GM08714 (cell line): Measurements from ENCODE around the gene HCRT.
A peak's percentile ranks its signal among the peaks of the same experiment; 100 is the strongest.

Source experiments
- H3K4me3 ChIP-seq: fragments of 200-500 bp; sonication (Bioruptor generic); 2 replicates; pipeline ENCODE4 v1.5.1; 2014; ENCODE audit warnings: mild to moderate bottlenecking, low read length, inconsistent platforms
- ZNF274 ChIP-seq: IDR thresholded peaks from 2 replicates; pipeline ENCODE4 v1.6.1; 2012; ENCODE audit warnings: mild to moderate bottlenecking, low read depth, low read length

Gene HCRT

GRCh38 chr17:42203354-42203753, 18.1 kb upstream of the HCRT start:
- no peak for TF ChIP-seq ZNF274
- no peak overlapping the region for H3K4me3 ChIP-seq

DNA sequence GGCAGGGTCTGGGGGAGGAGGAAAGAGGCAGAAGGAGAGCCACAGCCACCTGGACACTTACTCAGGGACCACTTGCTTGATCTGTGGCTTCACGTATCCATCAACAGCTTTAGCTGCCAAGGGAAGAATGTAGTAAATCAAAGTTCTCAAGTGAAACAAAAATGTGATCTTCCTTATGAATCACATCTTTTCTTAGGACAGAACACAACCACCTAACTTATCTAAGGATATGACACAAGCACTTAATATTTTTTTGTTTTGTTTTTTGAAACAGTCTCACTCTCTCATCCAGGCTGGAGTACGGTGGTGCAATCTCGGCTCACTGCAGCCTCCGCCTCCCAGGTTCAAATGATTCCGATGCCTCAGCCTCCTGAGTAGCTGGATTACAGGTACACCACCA, 17.4 kb upstream of the HCRT start:
- H3K4me3 ChIP-seq = no peak overlapping the region
- no peak for TF ChIP-seq ZNF274

DNA sequence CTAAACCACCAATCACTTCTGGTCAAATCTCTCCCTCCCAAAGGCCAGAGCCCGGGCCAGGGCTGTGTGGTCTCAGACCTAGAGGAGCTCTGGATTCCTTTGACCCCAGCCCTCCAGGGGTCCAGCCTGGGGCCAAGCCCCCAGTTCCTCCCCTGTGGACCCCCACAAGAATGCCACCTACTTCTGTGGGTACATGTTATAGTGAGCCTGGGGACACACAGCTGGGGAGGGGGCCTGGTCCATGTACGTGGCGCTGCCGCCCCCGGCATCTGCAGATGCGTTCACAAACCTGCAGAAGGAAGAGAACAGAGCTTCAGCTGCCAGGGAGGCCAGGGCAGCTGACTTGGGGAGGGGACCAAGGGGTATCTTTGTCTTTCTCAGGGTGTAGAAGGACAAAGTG, 16.9 kb upstream of the HCRT start:
- H3K4me3 ChIP-seq = no peak overlapping the region
- TF ChIP-seq ZNF274 = no peak

DNA sequence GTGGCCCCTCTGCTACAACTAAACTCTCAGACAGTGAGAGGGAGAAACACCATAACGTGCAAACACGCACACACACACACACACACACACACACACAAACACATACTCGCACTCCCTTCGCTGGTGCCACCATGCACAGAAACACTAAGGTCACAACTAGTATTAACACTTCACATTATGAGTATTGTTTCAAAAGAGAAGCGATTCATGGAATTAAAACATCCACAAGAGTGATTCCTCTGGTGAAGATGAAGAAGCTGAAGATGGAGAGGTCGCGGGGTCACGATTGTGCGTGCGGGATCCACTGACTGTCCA, 16.2 kb upstream of the HCRT start:
- H3K4me3 ChIP-seq = no peak overlapping the region
- TF ChIP-seq ZNF274 = no peak

- TF ChIP-seq ZNF274 = no peak
- no peak overlapping the region for H3K4me3 ChIP-seq
Measured at GRCh38 chr17:42200706-42201457, 15.6 kb upstream of the HCRT start.

DNA sequence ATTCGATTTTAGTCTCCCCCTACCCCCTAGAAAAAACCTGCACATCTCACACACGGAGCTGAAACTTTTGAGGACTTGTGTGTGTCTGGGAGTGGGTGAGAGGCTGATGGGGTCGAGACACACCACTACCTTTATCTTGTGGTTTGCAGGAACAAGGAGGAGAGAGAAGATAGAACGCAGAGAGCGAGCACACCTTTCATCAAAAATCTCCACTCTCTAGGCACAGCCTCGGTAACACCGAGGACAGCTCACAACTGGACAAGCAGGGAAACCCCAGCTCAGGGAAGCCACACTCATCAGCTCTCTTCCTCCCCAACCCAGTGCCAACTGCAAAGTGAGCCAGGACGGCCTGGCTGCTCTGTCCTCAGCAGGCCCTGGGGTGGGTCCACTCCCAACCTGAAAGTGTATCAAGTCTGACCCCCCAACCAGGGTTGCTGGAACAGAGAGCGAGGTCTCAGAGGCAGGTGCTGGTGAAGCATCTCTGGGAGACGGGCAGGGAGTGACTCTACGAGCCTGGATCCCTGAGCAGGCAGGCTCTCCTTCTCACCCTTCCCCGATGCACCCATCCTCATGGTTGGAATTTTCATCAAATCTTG, 14.3 kb upstream of the HCRT start:
- no peak for TF ChIP-seq ZNF274
- no peak overlapping the region for H3K4me3 ChIP-seq

- TF ChIP-seq ZNF274 = no peak
- no peak overlapping the region for H3K4me3 ChIP-seq
Measured at GRCh38 chr17:42198897-42199296, 13.6 kb upstream of the HCRT start.

DNA sequence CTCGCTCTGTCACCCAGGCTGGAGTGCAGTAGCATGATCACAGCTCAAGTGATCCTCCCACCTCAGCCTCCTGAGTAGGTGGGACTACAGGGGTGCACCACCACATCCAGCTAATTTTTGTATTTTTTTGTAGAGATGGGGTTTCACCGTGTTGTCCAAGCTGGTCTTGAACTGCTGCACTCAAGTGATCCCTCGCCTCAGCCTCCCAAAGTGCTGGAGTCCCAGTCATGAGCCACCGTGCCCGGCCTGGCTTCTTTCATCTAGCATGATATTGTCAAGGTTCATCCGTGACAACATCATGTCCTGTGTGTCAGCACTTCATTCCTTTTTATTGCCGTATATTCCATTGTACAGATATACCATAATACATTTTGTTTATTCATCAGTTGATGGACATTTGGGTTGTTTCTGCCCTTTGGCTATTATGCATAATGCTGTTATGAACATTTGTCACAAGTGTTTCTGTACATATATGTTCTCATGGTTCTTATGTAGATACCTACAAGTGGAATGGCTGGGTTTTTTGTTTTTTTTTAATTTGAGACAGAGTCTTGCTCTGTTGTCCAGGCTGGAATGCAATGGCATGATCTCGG, 12.4 kb upstream of the HCRT start:
- TF ChIP-seq ZNF274 = no peak
- H3K4me3 ChIP-seq = no peak overlapping the region

DNA sequence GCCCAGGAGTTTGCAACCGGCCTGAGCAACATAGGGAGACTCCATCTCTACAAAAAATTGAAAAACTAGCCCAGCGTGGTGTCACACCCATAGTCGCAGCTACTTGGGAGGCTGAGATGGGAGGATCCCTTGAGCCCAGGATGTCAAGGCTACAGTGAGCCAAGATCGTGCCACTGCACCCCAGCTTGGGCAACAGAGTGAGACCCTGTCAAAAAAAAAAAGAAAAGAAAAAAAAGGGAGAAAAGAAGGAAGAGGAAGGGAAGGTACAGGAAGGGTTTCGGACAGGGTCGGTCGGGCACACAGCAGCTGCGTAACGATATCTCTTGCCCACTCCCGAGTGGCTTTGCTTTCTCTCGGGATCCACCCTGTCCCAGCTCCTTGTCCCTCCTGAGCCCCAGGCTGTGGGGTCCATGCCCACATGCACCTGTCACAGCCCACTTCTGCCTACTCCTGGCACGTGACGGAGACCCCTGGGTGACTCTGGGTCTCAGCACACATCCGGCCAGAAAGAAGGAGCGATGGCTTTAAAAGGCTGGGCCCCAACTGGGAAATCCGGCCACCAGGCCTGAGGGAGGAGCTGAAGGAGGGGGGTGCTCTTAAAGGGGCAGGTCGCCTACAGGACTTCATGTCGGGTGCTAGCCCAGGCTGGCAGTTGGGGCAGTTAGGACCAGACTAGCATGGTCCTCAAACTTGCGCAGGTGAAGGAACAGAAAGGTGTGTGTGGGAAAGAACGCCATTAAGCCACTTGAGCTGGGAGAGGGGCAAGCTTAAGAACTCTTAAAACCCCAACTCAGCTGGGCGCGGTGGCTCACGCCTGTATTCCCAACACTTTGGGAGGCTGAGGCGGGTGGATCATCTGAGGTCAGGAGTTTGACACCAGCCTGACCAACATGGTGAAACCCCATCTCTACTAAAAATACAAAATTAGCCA, 9.0 kb upstream of the HCRT start, which contains the start of gene GHDC:
Gene GHDC (minus strand): TSS at position 526 of the 931 bp plus-strand sequence. CDS start 913 bp downstream, outside the sequence.
- peak within 1 kb of the TSS; percentile 60 for H3K4me3 ChIP-seq
- no peak for TF ChIP-seq ZNF274

- peak overlapping the region; percentile 60; the same call in 1 of the 2 replicates for H3K4me3 ChIP-seq
- no peak for TF ChIP-seq ZNF274
Measured at GRCh38 chr17:42193216-42193968, 8.1 kb upstream of the HCRT start.

DNA sequence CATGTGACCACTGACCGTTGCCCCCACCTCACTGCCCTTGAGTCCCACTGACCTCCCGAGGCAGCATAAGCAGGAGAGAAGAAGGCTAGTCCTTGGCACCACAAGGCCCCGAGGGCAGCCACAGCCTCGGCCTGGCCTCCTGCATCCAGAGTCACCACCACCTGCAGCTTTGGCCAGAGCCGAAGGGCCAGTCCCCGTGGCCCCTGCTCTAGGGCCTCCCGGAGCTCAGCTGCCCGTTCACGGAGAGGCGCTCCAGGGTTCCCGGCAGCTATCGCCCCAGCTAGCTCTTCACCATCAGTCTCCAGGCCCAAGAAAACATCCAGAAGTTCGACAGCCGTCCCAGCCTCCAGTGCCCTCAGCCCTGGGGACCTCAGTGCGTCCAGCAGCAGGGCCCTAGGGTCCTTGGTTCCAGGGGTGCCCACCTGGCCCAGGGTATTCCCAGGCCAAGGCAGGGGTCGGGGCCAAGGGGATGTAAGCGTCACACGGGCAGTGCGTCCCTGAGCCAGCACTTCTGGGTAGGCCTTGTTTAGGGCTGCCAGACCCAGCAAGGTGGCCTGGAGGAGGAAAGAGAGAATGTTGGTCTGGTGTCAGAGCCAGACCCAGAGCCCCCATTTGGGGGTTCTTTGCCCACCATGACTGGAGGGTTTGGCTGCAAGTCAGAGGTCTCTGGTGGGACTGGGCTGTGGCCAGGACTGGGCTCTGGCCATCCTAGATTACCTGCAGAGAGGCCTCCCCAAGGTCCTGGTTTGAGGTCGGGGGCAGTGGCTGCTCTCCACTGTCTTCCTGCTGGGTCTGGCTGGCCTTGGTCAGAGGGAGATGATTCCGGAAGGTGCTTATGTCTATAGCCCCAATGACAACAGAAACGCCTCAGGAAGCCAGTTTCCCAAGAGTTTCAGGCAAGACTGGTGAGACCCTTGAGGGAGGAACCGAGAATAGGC, 7.2 kb upstream of the HCRT start:
- no peak for TF ChIP-seq ZNF274
- no peak overlapping the region for H3K4me3 ChIP-seq

GRCh38 chr17:42191275-42191608, 6.0 kb upstream of the HCRT start:
- no peak overlapping the region for H3K4me3 ChIP-seq
- TF ChIP-seq ZNF274 = no peak
